ENCODE data around the gene CD151. TPM values are rescaled to one million over a fixed set of nuclear protein-coding genes. Genes with fewer than 3 reads are reported as not detected.

Gene CD151
- total and polyA plus RNA-seq, 4 donors = 31.6 to 264 (median 124) TPM

GRCh38 chr11:860234-861104, 27.7 kb downstream of the CD151 start (continued):
- TF ChIP-seq, protein P1, sequence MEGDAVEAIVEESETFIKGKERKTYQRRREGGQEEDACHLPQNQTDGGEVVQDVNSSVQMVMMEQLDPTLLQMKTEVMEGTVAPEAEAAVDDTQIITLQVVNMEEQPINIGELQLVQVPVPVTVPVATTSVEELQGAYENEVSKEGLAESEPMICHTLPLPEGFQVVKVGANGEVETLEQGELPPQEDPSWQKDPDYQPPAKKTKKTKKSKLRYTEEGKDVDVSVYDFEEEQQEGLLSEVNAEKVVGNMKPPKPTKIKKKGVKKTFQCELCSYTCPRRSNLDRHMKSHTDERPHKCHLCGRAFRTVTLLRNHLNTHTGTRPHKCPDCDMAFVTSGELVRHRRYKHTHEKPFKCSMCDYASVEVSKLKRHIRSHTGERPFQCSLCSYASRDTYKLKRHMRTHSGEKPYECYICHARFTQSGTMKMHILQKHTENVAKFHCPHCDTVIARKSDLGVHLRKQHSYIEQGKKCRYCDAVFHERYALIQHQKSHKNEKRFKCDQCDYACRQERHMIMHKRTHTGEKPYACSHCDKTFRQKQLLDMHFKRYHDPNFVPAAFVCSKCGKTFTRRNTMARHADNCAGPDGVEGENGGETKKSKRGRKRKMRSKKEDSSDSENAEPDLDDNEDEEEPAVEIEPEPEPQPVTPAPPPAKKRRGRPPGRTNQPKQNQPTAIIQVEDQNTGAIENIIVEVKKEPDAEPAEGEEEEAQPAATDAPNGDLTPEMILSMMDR (IDR thresholded peaks at IDR 0.05; ENCODE audit: low read depth, low read length, missing input control) = no peak
- no peak for TF ChIP-seq HNF4A (conservative IDR thresholded peaks at IDR 0.05)
- TF ChIP-seq SP1 (IDR thresholded peaks at IDR 0.05) = no peak
- TF ChIP-seq FOXA1 (IDR thresholded peaks at IDR 0.05) = no peak

DNA sequence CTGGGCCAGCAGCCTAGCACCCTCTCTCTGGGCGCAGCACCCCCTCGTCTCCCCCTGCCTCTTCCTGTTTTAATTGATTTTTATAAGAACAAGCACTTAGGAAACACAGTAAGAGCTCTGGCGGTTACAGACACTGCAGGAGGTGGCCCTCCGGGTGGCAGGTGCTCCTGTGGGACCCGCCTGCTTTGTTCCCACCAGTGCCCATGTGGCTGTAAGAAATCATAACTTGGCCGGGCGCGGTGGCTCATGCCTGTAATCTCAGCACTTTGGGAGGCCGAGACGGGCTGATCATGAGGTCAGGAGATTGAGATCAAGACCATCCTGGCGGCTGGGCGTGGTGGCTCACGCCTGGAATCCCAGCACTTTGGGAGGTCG, 28.3 kb downstream of the CD151 start:
- 85% methylated on average over 14 of the region's 14 CpGs for WGBS
- TF ChIP-seq, protein P2, sequence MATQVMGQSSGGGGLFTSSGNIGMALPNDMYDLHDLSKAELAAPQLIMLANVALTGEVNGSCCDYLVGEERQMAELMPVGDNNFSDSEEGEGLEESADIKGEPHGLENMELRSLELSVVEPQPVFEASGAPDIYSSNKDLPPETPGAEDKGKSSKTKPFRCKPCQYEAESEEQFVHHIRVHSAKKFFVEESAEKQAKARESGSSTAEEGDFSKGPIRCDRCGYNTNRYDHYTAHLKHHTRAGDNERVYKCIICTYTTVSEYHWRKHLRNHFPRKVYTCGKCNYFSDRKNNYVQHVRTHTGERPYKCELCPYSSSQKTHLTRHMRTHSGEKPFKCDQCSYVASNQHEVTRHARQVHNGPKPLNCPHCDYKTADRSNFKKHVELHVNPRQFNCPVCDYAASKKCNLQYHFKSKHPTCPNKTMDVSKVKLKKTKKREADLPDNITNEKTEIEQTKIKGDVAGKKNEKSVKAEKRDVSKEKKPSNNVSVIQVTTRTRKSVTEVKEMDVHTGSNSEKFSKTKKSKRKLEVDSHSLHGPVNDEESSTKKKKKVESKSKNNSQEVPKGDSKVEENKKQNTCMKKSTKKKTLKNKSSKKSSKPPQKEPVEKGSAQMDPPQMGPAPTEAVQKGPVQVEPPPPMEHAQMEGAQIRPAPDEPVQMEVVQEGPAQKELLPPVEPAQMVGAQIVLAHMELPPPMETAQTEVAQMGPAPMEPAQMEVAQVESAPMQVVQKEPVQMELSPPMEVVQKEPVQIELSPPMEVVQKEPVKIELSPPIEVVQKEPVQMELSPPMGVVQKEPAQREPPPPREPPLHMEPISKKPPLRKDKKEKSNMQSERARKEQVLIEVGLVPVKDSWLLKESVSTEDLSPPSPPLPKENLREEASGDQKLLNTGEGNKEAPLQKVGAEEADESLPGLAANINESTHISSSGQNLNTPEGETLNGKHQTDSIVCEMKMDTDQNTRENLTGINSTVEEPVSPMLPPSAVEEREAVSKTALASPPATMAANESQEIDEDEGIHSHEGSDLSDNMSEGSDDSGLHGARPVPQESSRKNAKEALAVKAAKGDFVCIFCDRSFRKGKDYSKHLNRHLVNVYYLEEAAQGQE (IDR thresholded peaks at IDR 0.05) = no peak
- TF ChIP-seq RXRA (IDR thresholded peaks at IDR 0.05) = no peak
- no peak for TF ChIP-seq RAD21 (IDR thresholded peaks at IDR 0.05)
- no peak for TF ChIP-seq ZBTB33 (IDR thresholded peaks at IDR 0.05)
- no peak for TF ChIP-seq YY1 (IDR thresholded peaks at IDR 0.05)
- TF ChIP-seq SP1 (IDR thresholded peaks at IDR 0.05) = no peak
- no peak for TF ChIP-seq TAF1 (conservative IDR thresholded peaks at IDR 0.05)
- TF ChIP-seq FOXA1 (IDR thresholded peaks at IDR 0.05) = no peak
- no peak for TF ChIP-seq EGR1 (IDR thresholded peaks at IDR 0.05; ENCODE audit: low read depth in 2 of 2)
- no peak for TF ChIP-seq HNF4A (conservative IDR thresholded peaks at IDR 0.05)
- no peak for TF ChIP-seq GABPA (IDR thresholded peaks at IDR 0.05 in 1 of 2, conservative IDR thresholded peaks at IDR 0.05 in 1 of 2)
- no peak for TF ChIP-seq JUND (IDR thresholded peaks at IDR 0.05)
- no peak for TF ChIP-seq NR2F2 (IDR thresholded peaks at IDR 0.05)
- TF ChIP-seq, protein P1 (IDR thresholded peaks at IDR 0.05; ENCODE audit: low read depth, low read length, missing input control) = no peak
- TF ChIP-seq, protein P3, sequence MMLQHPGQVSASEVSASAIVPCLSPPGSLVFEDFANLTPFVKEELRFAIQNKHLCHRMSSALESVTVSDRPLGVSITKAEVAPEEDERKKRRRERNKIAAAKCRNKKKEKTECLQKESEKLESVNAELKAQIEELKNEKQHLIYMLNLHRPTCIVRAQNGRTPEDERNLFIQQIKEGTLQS (IDR thresholded peaks at IDR 0.05) = no peak
- no peak for TF ChIP-seq MAX (IDR thresholded peaks at IDR 0.05)
- H3K4me1 ChIP-seq (ENCODE audit: control insufficient read depth in 4 of 4, insufficient read depth in 4 of 4, low read length in 3 of 4) = peaks cover 0 to 7% (median 3%) of the 10 kb centered on the region in 4 donors

More for the DNA sequence above, 28.3 kb downstream of the CD151 start:
- DNase-seq (ENCODE audit: low spot score) = no peak
- H3K4me3 ChIP-seq (ENCODE audit: low read depth in 1 of 3, low read length in 3 of 3) = no peak overlapping the region
- H3K27me3 ChIP-seq (ENCODE audit: control insufficient read depth in 4 of 4, insufficient read depth in 4 of 4, low read length in 3 of 4) = no peaks in the 10 kb centered on the region
- no peak overlapping the region for H3K27ac ChIP-seq (ENCODE audit: low read depth in 1 of 2, low read length in 2 of 2)
- H3K9ac ChIP-seq (ENCODE audit: low read depth in 1 of 2, low read length in 2 of 2) = no peak overlapping the region
- peaks cover 0 to 5% (median under 1%) of the 10 kb centered on the region in 4 donors for H3K36me3 ChIP-seq (ENCODE audit: control insufficient read depth in 4 of 4, insufficient read depth in 3 of 4, low read depth in 1 of 4, low read length in 3 of 4)
- H3K9me3 ChIP-seq (ENCODE audit: control insufficient read depth in 4 of 4, low read length in 3 of 4) = no peaks in the 10 kb centered on the region

Data from liver (tissue), 9 donors.